K562 (cell line): ENCODE results near the gene ZNF189. TPM values are rescaled to one million over a fixed set of nuclear protein-coding genes. Genes with fewer than 3 reads are reported as not detected.

Experiments used
- ATAC-seq: fragments of 200-7000 bp; cut with Tn5 transposase; 3 replicates; pipeline ENCODE4 v1.9.1; 2020; ENCODE audit warnings: moderate library complexity
- BruUV-seq: library from RNA; stranded (reverse); fragments of 400-500 nt; replicated peaks from 2 replicates; lab custom pipeline; 2021; lab: Mats Ljungman, UMichigan
- CTCF ChIA-PET: fragments of 300-600 bp; formaldehyde crosslinking; extraction: SDS; loops from one replicate; lab custom pipeline; 2021; ENCODE audit warnings: low intra/inter-chr PET ratio; lab: Yijun Ruan, JAX
- POLR2A ChIA-PET: fragments of 300-600, 350-650 bp; sonication (Branson Sonifier 250); formaldehyde crosslinking; extraction: SDS; loops from one replicate; lab custom pipeline; 2021; ENCODE audit warnings: antibody characterized with exemption, inconsistent platforms; lab: Yijun Ruan, JAX
- DNase-seq, 4 experiments: peaks; one replicate each; pipeline versions ENCODE4 v3.0.0 to v3.0.0-alpha.2; 2011 to 2018; ENCODE audit warnings: low spot score in 3 of 4, mixed read lengths in 3 of 4; ENCODE audit errors: extremely low read depth in 1 of 4
- FAIRE-seq: peaks from 2 replicates; lab custom pipeline; 2011; peaks lifted over from hg19 to GRCh38; lab: Jason Lieb, UNC
- H2AFZ ChIP-seq: 2 replicates; pipeline ENCODE4 v1.6.0; 2011; ENCODE audit warnings: low read depth, low read length, control low read depth, inconsistent platforms
- H3K27ac ChIP-seq: fragments of 200-600 bp; 3 replicates; pipeline ENCODE4 v1.8.0; 2011; ENCODE audit warnings: low read depth, mild to moderate bottlenecking, control low read depth, inconsistent platforms, low read length, moderate library complexity, mixed read lengths; ENCODE audit errors: extremely low read depth
- H3K27me3 ChIP-seq, 2 experiments: fragments of 300-600 bp in 1 of 2; 2 replicates in 1 of 2; 3 replicates in 1 of 2; pipeline versions ENCODE4 v1.6.0 to v1.8.0; 2011; ENCODE audit warnings: inconsistent platforms in 2 of 2, low read length in 2 of 2, mild to moderate bottlenecking in 1 of 2, mixed read lengths in 1 of 2, moderate library complexity in 1 of 2; ENCODE audit not compliant: control insufficient read depth in 2 of 2, insufficient read depth in 2 of 2
- H3K36me3 ChIP-seq: fragments of 300-600 bp; 3 replicates; pipeline ENCODE4 v1.8.0; 2011; ENCODE audit warnings: mild to moderate bottlenecking, low read length, inconsistent platforms; ENCODE audit not compliant: control insufficient read depth, insufficient read depth
- H3K4me1 ChIP-seq, 2 experiments: fragments of 200-600 bp in 1 of 2; replicated peaks in 1 of 2; 2 replicates in 1 of 2; 3 replicates in 1 of 2; pipeline versions ENCODE4 v1.5.1 to v1.8.0; 2011; ENCODE audit warnings: inconsistent platforms in 2 of 2, low read length in 2 of 2, mild to moderate bottlenecking in 1 of 2, mixed read lengths in 1 of 2, moderate library complexity in 1 of 2; ENCODE audit not compliant: control insufficient read depth in 2 of 2, insufficient read depth in 2 of 2
- H3K4me2 ChIP-seq: 2 replicates; pipeline ENCODE4 v1.6.1; 2011; ENCODE audit warnings: low read length, control low read depth, inconsistent platforms, mixed read lengths; ENCODE audit not compliant: insufficient read depth
- H3K4me3 ChIP-seq: fragments of 200-600 bp; sonication (generic), shearing (Covaris generic); 2 replicates; pipeline ENCODE4 v1.5.1; 2016; ENCODE audit warnings: control low read depth, inconsistent platforms
- H3K79me2 ChIP-seq: fragments of 200-600 bp; 3 replicates; pipeline ENCODE4 v1.8.0; 2011; ENCODE audit warnings: low read length, inconsistent platforms; ENCODE audit not compliant: control insufficient read depth, insufficient read depth
- H3K9ac ChIP-seq, 2 experiments: 2 replicates each; pipeline versions ENCODE4 v1.6.0 to v1.6.1; 2011; ENCODE audit warnings: low read depth in 2 of 2, low read length in 2 of 2, control low read depth in 1 of 2, inconsistent platforms in 1 of 2, mild to moderate bottlenecking in 1 of 2, mixed read lengths in 1 of 2; ENCODE audit not compliant: insufficient read depth in 1 of 2
- H3K9me1 ChIP-seq: one replicate; pipeline ENCODE4 v1.6.0; 2011; ENCODE audit warnings: inconsistent platforms, mild to moderate bottlenecking, low read length, moderate library complexity; ENCODE audit not compliant: control insufficient read depth, insufficient read depth
- H3K9me3 ChIP-seq: replicated peaks from 2 replicates; pipeline ENCODE4 v1.5.1; 2011; ENCODE audit warnings: low read depth, low read length, inconsistent platforms; ENCODE audit not compliant: control insufficient read depth, insufficient read depth
- H4K20me1 ChIP-seq: replicated peaks from 2 replicates; pipeline ENCODE4 v1.6.1; 2011; ENCODE audit warnings: low read length, inconsistent platforms, mixed read lengths; ENCODE audit not compliant: control insufficient read depth, insufficient read depth
- BHLHE40 ChIP-seq: IDR thresholded peaks from 2 replicates; pipeline ENCODE4 v1.6.1; 2011; ENCODE audit warnings: low read length, improper control_type of control experiment
- BRF1 ChIP-seq: IDR thresholded peaks from 3 replicates; pipeline ENCODE4 v1.6.1; 2011; ENCODE audit warnings: borderline replicate concordance, mild to moderate bottlenecking; ENCODE audit not compliant: insufficient read length; ENCODE audit errors: extremely low read depth
- CREBBP ChIP-seq: IDR thresholded peaks from one replicate; pipeline ENCODE4 v1.6.1; 2012; ENCODE audit warnings: low read depth, mild to moderate bottlenecking, control low read depth, inconsistent platforms, low read length
- ELK3 ChIP-seq: fragments of 450-650 bp; formaldehyde crosslinking; IDR thresholded peaks from 2 replicates; pipeline ENCODE4 v1.4.0; 2020; ENCODE audit warnings: mild to moderate bottlenecking
- FIP1L1 ChIP-seq: fragments of 200-400 bp; formaldehyde crosslinking; IDR thresholded peaks from 2 replicates; pipeline ENCODE4 v1.6.1; 2018; ENCODE audit warnings: mild to moderate bottlenecking, low read depth, low read length; ENCODE audit not compliant: poor library complexity, severe bottlenecking
- HDAC2 ChIP-seq: fragments of 450-650 bp; IDR thresholded peaks from 2 replicates; pipeline ENCODE4 v1.6.1; 2016; ENCODE audit warnings: mild to moderate bottlenecking
- HDAC3 ChIP-seq: fragments of 450-650 bp; IDR thresholded peaks from 2 replicates; pipeline ENCODE4 v1.6.1; 2018; ENCODE audit warnings: borderline replicate concordance, mild to moderate bottlenecking, moderate library complexity; ENCODE audit not compliant: partially characterized antibody
- HMG20A ChIP-seq: fragments of 450-650 bp; formaldehyde crosslinking; conservative IDR thresholded peaks from 2 replicates; pipeline ENCODE4 v1.4.0; 2020; ENCODE audit warnings: mild to moderate bottlenecking, mixed read lengths
- NFATC3 ChIP-seq: fragments of 450-650 bp; IDR thresholded peaks from 2 replicates; pipeline ENCODE4 v1.6.1; 2017; ENCODE audit warnings: mild to moderate bottlenecking
- PURB ChIP-seq: sonication (generic); formaldehyde crosslinking; IDR thresholded peaks from 2 replicates; pipeline ENCODE4 v1.9.0; 2021; ENCODE audit warnings: low read depth, mild to moderate bottlenecking, missing genetic modification reagents
- RBM34 ChIP-seq: fragments of 200-400 bp; formaldehyde crosslinking; IDR thresholded peaks from 2 replicates; pipeline ENCODE4 v1.6.1; 2018; ENCODE audit warnings: low read length, borderline replicate concordance; ENCODE audit not compliant: insufficient read depth
- RFX5 ChIP-seq: IDR thresholded peaks from 2 replicates; pipeline ENCODE4 v1.6.1; 2011; ENCODE audit warnings: low read depth, mild to moderate bottlenecking, improper control_type of control experiment, low read length
- TEAD1 ChIP-seq, 2 experiments: fragments of 450-650 bp in 1 of 2; sonication (generic) in 1 of 2; formaldehyde crosslinking; IDR thresholded peaks; 2 replicates each; pipeline versions ENCODE4 v1.4.0 to v1.8.0; 2020 to 2022; ENCODE audit warnings: mild to moderate bottlenecking in 2 of 2, missing genetic modification reagents in 1 of 2
- ZNF232 ChIP-seq: sonication (generic); formaldehyde crosslinking; IDR thresholded peaks from 2 replicates; pipeline ENCODE4 v1.8.0; 2022; ENCODE audit warnings: mild to moderate bottlenecking, missing genetic modification reagents
- ZNF280A ChIP-seq: fragments of 450-650 bp; IDR thresholded peaks from 2 replicates; pipeline ENCODE4 v1.6.1; 2018; ENCODE audit warnings: mild to moderate bottlenecking, low read depth; ENCODE audit not compliant: partially characterized antibody
- ZNF282 ChIP-seq: sonication (generic); formaldehyde crosslinking; IDR thresholded peaks from 2 replicates; pipeline ENCODE4 v1.8.1; 2023; ENCODE audit warnings: missing genetic modification reagents
- in situ Hi-C: fragments of 300-500 bp; cut with MboI; formaldehyde crosslinking; loops from 4 replicates; pipeline ENCODE4 v1.15.0; 2018; ENCODE audit warnings: inconsistent platforms, mixed read lengths
- intact Hi-C: fragments of 100-400 bp; cut with micrococcal nuclease; formaldehyde crosslinking; loops from 2 replicates; pipeline ENCODE4 v1.14.2; 2022
- polyA plus RNA-seq, 8 experiments: library from polyadenylated mRNA; depleted of rRNA in 4 of 8; stranded (reverse) in 5 of 8; unstranded in 3 of 8; fragments of >200 nt; fragmentation: Nextera tagmentation in 2 of 8; fragmentation: Illumina TruSeq in 1 of 8; extraction: Ambion mirVana in 2 of 8; extraction: Trizol in 1 of 8; gene quantifications; 2 replicates each; pipeline versions ENCODE4 v1.2.1 to v1.2.3, GENCODE V29; 2011 to 2014; ENCODE audit warnings: inconsistent platforms in 1 of 8, missing spikeins in 1 of 8
- total RNA-seq, 7 experiments: library from RNA; depleted of rRNA in 6 of 7; stranded (reverse); fragments of >200 nt in 6 of 7; fragmentation: Illumina TruSeq in 2 of 7; extraction: Trizol in 2 of 7; gene quantifications; 2 replicates each; pipeline versions ENCODE4 v1.2.1 to v1.2.3, GENCODE V29; 2011 to 2021; ENCODE audit warnings: low replicate concordance in 1 of 7
- TF ChIP-seq, protein P1 (sequence below): fragments of 250-450 bp; sonication (Bioruptor Pico); IDR thresholded peaks from 2 replicates; pipeline ENCODE4 v1.4.0; 2020
- TF ChIP-seq, protein P2 (sequence below): fragments of 450-650 bp; formaldehyde crosslinking; IDR thresholded peaks from 2 replicates; pipeline ENCODE4 v1.4.0; 2020; ENCODE audit warnings: mild to moderate bottlenecking, moderate library complexity

ZNF189 gene
- total and polyA plus RNA-seq, 9 of the 15 experiments (the other 6 are each of a cell fraction or from before 2014, with no cell fraction given): 2.4 to 15.3 (median 6.4) TPM

- Histone ChIP-seq H2AFZ (no peak overlapping the region), H3K4me3 (no peak overlapping the region), H3K9me3 (peaks cover 6% of the 10 kb centered on the region), H3K4me1 (no peaks in the 10 kb centered on the region), H3K36me3 (no peaks in the 10 kb centered on the region), H3K79me2 (no peaks in the 10 kb centered on the region), H3K9me1 (no peaks in the 10 kb centered on the region), H3K27me3 (no peaks in the 10 kb centered on the region), H4K20me1 (no peaks in the 10 kb centered on the region), H3K4me2 (no peak overlapping the region), H3K9ac (no peak overlapping the region), H3K27ac (no peak overlapping the region)
- ATAC-seq (no peak), FAIRE-seq (no peak), DNase-seq (no peak)
- in situ Hi-C loops (no loop called here), intact Hi-C loops (no loop called here)
- TF ChIP-seq BHLHE40 (no peak), RFX5 (no peak), ZNF280A (no peak), BRF1 (no peak), FIP1L1 (no peak), HMG20A (no peak), TEAD1 (CRISPR knock-in tag; IDR thresholded peaks at IDR 0.05) (no peak), ZNF282 (CRISPR knock-in tag) (no peak), CREBBP (no peak), ELK3 (CRISPR knock-in tag) (no peak), PURB (no peak), HDAC2 (no peak), RBM34 (no peak), ZNF232 (CRISPR knock-in tag) (no peak), NFATC3 (no peak), HDAC3 (no peak)
- TF ChIP-seq, protein P1, sequence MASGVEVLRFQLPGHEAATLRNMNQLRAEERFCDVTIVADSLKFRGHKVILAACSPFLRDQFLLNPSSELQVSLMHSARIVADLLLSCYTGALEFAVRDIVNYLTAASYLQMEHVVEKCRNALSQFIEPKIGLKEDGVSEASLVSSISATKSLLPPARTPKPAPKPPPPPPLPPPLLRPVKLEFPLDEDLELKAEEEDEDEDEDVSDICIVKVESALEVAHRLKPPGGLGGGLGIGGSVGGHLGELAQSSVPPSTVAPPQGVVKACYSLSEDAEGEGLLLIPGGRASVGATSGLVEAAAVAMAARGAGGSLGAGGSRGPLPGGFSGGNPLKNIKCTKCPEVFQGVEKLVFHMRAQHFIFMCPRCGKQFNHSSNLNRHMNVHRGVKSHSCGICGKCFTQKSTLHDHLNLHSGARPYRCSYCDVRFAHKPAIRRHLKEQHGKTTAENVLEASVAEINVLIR (CRISPR knock-in tag): no peak
- TF ChIP-seq, protein P2, sequence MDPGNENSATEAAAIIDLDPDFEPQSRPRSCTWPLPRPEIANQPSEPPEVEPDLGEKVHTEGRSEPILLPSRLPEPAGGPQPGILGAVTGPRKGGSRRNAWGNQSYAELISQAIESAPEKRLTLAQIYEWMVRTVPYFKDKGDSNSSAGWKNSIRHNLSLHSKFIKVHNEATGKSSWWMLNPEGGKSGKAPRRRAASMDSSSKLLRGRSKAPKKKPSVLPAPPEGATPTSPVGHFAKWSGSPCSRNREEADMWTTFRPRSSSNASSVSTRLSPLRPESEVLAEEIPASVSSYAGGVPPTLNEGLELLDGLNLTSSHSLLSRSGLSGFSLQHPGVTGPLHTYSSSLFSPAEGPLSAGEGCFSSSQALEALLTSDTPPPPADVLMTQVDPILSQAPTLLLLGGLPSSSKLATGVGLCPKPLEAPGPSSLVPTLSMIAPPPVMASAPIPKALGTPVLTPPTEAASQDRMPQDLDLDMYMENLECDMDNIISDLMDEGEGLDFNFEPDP (CRISPR knock-in tag): no peak
- CTCF ChIA-PET: no interaction called here
- POLR2A ChIA-PET: interaction anchor here (1.4 kb wide), 1 partner anchor 16 kb away, joined by 3 read pairs; the partner anchor contains the start of genes MRPL50 and ZNF189
- no TSS peak for BruUV-seq
These were observed 16.2 kb downstream of the ZNF189 start for GRCh38 chr9:101414839-101415238.
